ENCODE data around the gene SPR. TPM values are rescaled to one million over a fixed set of nuclear protein-coding genes. Genes with fewer than 3 reads are reported as not detected.

Gene SPR
- total and polyA plus RNA-seq, 4 donors: 4.1 to 7.8 (median 5.9) TPM

DNA sequence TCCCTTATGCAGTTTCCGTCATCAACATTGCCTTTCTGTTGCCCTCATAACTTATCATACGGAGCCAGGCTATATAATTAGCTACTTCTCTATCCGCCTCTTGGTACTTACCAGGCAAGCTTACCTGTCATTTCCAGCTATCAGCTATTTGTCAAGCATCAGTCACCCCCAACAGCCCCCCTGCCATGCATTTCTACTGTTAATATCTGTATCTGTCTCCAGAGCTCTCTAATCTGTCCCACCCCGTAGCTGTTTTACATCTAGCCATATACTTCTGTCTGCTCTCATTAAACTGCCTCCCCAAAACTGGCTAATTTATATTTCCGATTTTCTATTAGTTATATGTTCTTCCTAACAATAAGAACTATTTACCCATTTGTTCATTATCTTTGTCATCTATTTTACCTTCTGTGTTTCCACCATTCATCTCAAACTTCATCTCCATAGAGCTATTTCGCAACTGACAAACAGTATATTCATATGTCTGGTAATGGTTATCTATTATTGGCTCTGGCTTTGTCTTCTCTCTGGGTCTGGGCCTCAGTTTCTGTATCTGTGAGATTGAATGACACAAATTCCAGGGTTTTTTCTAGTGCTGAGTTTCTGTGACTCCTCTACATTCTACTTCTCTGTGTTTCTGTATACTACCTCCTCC is 39.7 kb downstream of the SPR start:
- 50% methylated on average over 4 of the region's 6 CpGs for WGBS (ENCODE audit: insufficient coverage)
- H3K27me3 ChIP-seq (ENCODE audit: control insufficient read depth, insufficient read depth, low read length): peaks cover 86% of the 10 kb centered on the region

GRCh38 chr2:72927619-72928550 is 40.7 kb downstream of the SPR start:
- H3K9me3 ChIP-seq (ENCODE audit: control insufficient read depth, insufficient read depth, low read length): no peaks in the 10 kb centered on the region
- WGBS (ENCODE audit: insufficient coverage): 81% methylated on average over 7 of the region's 8 CpGs
- H3K27ac ChIP-seq (ENCODE audit: low read depth, low read length): no peak overlapping the region
- no peak for DNase-seq (ENCODE audit: low read depth in 4 of 6, low spot score in 6 of 6)
- H3K4me3 ChIP-seq (ENCODE audit: low read depth, low read length): no peak overlapping the region
- H3K27me3 ChIP-seq (ENCODE audit: control insufficient read depth, insufficient read depth, low read length): peaks cover 77% of the 10 kb centered on the region
- H3K4me1 ChIP-seq (ENCODE audit: control insufficient read depth, insufficient read depth, low read length): peaks cover 24% of the 10 kb centered on the region
- H3K36me3 ChIP-seq (ENCODE audit: control insufficient read depth, insufficient read depth, low read length): no peaks in the 10 kb centered on the region

More for the DNA sequence above, 39.7 kb downstream of the SPR start:
- Histone ChIP-seq H3K4me3 (ENCODE audit: low read depth, low read length) (no peak overlapping the region), H3K4me1 (ENCODE audit: control insufficient read depth, insufficient read depth, low read length) (peaks cover 24% of the 10 kb centered on the region), H3K36me3 (ENCODE audit: control insufficient read depth, insufficient read depth, low read length) (no peaks in the 10 kb centered on the region), H3K27ac (ENCODE audit: low read depth, low read length) (no peak overlapping the region), H3K9me3 (ENCODE audit: control insufficient read depth, insufficient read depth, low read length) (no peaks in the 10 kb centered on the region)
- DNase-seq (ENCODE audit: low read depth in 4 of 6, low spot score in 6 of 6): no peak

DNA sequence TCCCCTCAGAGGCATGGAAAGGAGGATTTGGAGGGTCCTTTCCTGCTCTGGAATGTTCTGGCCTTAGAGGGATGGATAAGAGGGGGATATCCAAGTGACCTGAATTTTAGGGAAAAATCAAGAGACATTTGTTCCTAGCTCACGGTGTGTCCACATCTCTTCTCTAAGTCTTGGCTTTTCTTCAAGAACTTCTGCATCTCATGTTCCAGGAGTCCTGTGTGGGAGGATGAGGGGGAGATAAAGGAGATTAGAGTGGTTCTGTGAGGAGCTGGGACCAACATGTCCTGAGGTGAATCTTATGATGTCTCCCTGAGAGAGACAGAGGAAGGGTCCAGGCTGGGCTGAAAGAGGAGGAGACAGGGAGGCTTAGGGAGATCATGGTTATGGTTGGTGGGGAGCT is 41.8 kb downstream of the SPR start:
- whole genome bisulfite sequencing (ENCODE audit: insufficient coverage): no CpG with 5 or more reads among the region's 1 CpG
- peaks cover 65% of the 10 kb centered on the region for H3K27me3 ChIP-seq (ENCODE audit: control insufficient read depth, insufficient read depth, low read length)
- DNase-seq (ENCODE audit: low read depth in 4 of 6, low spot score in 6 of 6): no peak

DNA sequence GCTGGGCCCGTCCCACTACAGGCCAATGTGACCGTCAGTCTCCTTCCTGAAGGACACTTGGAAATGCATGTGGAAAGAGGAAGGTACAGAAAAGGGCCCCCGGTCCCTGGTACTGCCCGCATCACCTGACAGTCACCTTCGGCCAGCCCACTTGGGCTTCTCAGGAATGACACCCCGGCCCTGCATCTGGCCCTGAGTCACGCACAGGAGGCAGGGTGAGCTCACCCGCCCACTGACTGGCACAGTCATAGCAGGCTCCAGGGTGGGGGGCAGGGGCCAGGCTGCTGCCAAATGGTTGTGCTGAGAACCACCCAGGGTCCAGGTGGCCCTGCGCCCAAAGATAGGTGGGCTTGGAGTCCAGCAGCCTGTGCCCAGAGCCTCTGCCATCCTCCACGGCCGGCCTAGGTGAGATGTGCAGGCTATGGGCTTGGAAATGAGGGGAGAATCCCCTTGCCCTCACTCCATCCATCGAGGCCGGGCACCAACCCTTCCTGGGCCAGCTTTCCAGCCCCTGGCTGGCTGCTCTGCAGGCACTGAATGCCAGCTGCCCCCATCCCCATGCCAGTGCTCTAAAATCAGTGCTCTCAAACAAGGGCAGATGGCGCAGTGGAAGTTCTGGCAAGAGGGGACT is 44.2 kb downstream of the SPR start:
- Histone ChIP-seq H3K4me3 (ENCODE audit: low read depth, low read length) (no peak overlapping the region), H3K27me3 (ENCODE audit: control insufficient read depth, insufficient read depth, low read length) (peaks cover 42% of the 10 kb centered on the region), H3K27ac (ENCODE audit: low read depth, low read length) (no peak overlapping the region), H3K36me3 (ENCODE audit: control insufficient read depth, insufficient read depth, low read length) (peaks cover 2% of the 10 kb centered on the region), H3K9me3 (ENCODE audit: control insufficient read depth, insufficient read depth, low read length) (no peaks in the 10 kb centered on the region), H3K4me1 (ENCODE audit: control insufficient read depth, insufficient read depth, low read length) (peaks cover 3% of the 10 kb centered on the region)
- 91% methylated on average over 13 of the region's 14 CpGs for WGBS (ENCODE audit: insufficient coverage)
- no peak for DNase-seq (ENCODE audit: low read depth in 4 of 6, low spot score in 6 of 6)

More for the DNA sequence above, 41.8 kb downstream of the SPR start:
- H3K4me3 ChIP-seq (ENCODE audit: low read depth, low read length): no peak overlapping the region
- H3K9me3 ChIP-seq (ENCODE audit: control insufficient read depth, insufficient read depth, low read length): no peaks in the 10 kb centered on the region
- peaks cover 18% of the 10 kb centered on the region for H3K4me1 ChIP-seq (ENCODE audit: control insufficient read depth, insufficient read depth, low read length)
- no peaks in the 10 kb centered on the region for H3K36me3 ChIP-seq (ENCODE audit: control insufficient read depth, insufficient read depth, low read length)
- no peak overlapping the region for H3K27ac ChIP-seq (ENCODE audit: low read depth, low read length)

- peaks cover 3% of the 10 kb centered on the region for H3K4me1 ChIP-seq (ENCODE audit: control insufficient read depth, insufficient read depth, low read length)
- 55% methylated on average over 4 of the region's 5 CpGs for WGBS (ENCODE audit: insufficient coverage)
- no peaks in the 10 kb centered on the region for H3K9me3 ChIP-seq (ENCODE audit: control insufficient read depth, insufficient read depth, low read length)
- peaks cover 34% of the 10 kb centered on the region for H3K27me3 ChIP-seq (ENCODE audit: control insufficient read depth, insufficient read depth, low read length)
- H3K27ac ChIP-seq (ENCODE audit: low read depth, low read length): no peak overlapping the region
- peaks cover 8% of the 10 kb centered on the region for H3K36me3 ChIP-seq (ENCODE audit: control insufficient read depth, insufficient read depth, low read length)
- H3K4me3 ChIP-seq (ENCODE audit: low read depth, low read length): no peak overlapping the region
- no peak for DNase-seq (ENCODE audit: low read depth in 4 of 6, low spot score in 6 of 6)
Observed at GRCh38 chr2:72932045-72932740, 45.0 kb downstream of the SPR start.

DNA sequence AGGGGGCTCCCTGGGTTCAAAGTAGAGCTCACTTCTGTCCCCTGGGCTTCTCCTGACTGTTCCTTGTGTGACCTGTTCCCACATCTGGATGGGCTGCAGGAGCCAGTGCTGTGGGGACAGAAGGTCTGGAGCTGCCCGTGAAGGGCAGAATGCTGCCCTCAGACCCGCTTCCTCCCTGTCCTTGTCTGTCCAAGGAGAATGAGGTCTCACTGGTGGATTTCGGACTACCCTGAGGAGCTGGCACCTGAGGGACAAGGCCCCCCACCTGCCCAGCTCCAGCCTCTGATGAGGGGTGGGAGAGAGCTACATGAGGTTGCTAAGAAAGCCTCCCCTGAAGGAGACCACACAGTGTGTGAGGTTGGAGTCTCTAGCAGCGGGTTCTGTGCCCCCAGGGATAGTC is 45.6 kb downstream of the SPR start:
- Histone ChIP-seq H3K36me3 (ENCODE audit: control insufficient read depth, insufficient read depth, low read length) (peaks cover 11% of the 10 kb centered on the region), H3K9me3 (ENCODE audit: control insufficient read depth, insufficient read depth, low read length) (no peaks in the 10 kb centered on the region), H3K4me1 (ENCODE audit: control insufficient read depth, insufficient read depth, low read length) (peaks cover 3% of the 10 kb centered on the region), H3K27me3 (ENCODE audit: control insufficient read depth, insufficient read depth, low read length) (peaks cover 28% of the 10 kb centered on the region), H3K27ac (ENCODE audit: low read depth, low read length) (no peak overlapping the region), H3K4me3 (ENCODE audit: low read depth, low read length) (no peak overlapping the region)
- 95% methylated on average over 3 of the region's 4 CpGs for WGBS (ENCODE audit: insufficient coverage)
- DNase-seq (ENCODE audit: low read depth in 4 of 6, low spot score in 6 of 6): no peak

DNA sequence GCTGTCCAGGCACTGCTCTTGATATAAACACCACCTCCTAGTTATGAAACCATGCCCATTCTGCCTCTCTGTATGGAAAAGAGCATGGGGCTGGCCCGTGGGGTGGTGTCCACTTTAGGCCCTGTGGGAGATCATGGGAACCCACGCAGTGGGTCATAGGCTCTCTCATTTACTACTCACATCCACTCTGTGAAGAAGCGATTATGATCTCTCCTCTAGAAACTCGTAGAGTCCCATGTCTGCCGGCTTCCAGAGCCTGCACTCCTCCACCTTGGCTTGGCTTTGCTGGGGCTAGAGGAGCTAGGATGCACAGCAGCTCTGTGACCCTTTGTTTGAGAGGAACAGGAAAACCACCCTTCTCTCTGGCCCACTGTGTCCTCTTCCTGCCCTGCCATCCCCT is 46.0 kb downstream of the SPR start:
- Histone ChIP-seq H3K36me3 (ENCODE audit: control insufficient read depth, insufficient read depth, low read length) (peaks cover 11% of the 10 kb centered on the region), H3K27me3 (ENCODE audit: control insufficient read depth, insufficient read depth, low read length) (peaks cover 26% of the 10 kb centered on the region), H3K27ac (ENCODE audit: low read depth, low read length) (no peak overlapping the region), H3K4me1 (ENCODE audit: control insufficient read depth, insufficient read depth, low read length) (peaks cover 3% of the 10 kb centered on the region), H3K9me3 (ENCODE audit: control insufficient read depth, insufficient read depth, low read length) (no peaks in the 10 kb centered on the region), H3K4me3 (ENCODE audit: low read depth, low read length) (no peak overlapping the region)
- DNase-seq (ENCODE audit: low read depth in 4 of 6, low spot score in 6 of 6): no peak
- WGBS (ENCODE audit: insufficient coverage): 72% methylated on average over 2 of the region's 5 CpGs

DNA sequence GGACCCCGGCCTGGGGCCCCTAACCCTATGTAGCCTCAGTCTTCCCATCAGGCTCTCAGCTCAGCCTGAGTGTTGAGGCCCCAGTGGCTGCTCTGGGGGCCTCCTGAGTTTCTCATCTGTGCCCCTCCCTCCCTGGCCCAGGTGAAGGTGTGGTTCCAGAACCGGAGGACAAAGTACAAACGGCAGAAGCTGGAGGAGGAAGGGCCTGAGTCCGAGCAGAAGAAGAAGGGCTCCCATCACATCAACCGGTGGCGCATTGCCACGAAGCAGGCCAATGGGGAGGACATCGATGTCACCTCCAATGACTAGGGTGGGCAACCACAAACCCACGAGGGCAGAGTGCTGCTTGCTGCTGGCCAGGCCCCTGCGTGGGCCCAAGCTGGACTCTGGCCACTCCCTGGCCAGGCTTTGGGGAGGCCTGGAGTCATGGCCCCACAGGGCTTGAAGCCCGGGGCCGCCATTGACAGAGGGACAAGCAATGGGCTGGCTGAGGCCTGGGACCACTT is 46.5 kb downstream of the SPR start:
- Histone ChIP-seq H3K36me3 (ENCODE audit: control insufficient read depth, insufficient read depth, low read length) (peaks cover 15% of the 10 kb centered on the region), H3K4me3 (ENCODE audit: low read depth, low read length) (no peak overlapping the region), H3K4me1 (ENCODE audit: control insufficient read depth, insufficient read depth, low read length) (peaks cover 3% of the 10 kb centered on the region), H3K27me3 (ENCODE audit: control insufficient read depth, insufficient read depth, low read length) (peaks cover 22% of the 10 kb centered on the region), H3K27ac (ENCODE audit: low read depth, low read length) (no peak overlapping the region), H3K9me3 (ENCODE audit: control insufficient read depth, insufficient read depth, low read length) (no peaks in the 10 kb centered on the region)
- 91% methylated on average over 11 of the region's 12 CpGs for WGBS (ENCODE audit: insufficient coverage)
- DNase-seq (ENCODE audit: low read depth in 4 of 6, low spot score in 6 of 6): no peak
